ENCODE data around the gene CACNA2D3.

- TF ChIP-seq, protein P1, sequence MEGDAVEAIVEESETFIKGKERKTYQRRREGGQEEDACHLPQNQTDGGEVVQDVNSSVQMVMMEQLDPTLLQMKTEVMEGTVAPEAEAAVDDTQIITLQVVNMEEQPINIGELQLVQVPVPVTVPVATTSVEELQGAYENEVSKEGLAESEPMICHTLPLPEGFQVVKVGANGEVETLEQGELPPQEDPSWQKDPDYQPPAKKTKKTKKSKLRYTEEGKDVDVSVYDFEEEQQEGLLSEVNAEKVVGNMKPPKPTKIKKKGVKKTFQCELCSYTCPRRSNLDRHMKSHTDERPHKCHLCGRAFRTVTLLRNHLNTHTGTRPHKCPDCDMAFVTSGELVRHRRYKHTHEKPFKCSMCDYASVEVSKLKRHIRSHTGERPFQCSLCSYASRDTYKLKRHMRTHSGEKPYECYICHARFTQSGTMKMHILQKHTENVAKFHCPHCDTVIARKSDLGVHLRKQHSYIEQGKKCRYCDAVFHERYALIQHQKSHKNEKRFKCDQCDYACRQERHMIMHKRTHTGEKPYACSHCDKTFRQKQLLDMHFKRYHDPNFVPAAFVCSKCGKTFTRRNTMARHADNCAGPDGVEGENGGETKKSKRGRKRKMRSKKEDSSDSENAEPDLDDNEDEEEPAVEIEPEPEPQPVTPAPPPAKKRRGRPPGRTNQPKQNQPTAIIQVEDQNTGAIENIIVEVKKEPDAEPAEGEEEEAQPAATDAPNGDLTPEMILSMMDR (IDR thresholded peaks at IDR 0.05; ENCODE audit: poor library complexity), result no peak
- TF ChIP-seq EZH2 (IDR thresholded peaks at IDR 0.05; ENCODE audit: borderline replicate concordance) (no peak), EZH2phosphoT487 (IDR thresholded peaks at IDR 0.05; ENCODE audit: low read depth, severe bottlenecking, unreplicated experiment) (no peak)
Observed at GRCh38 chr3:54556630-54557029, 434.3 kb downstream of the CACNA2D3 start.

Data from hepatocyte (in vitro differentiated cells).